WTC11 (cell line): ENCODE measurements around the gene FNDC3B. TPM values are rescaled to one million over a fixed set of nuclear protein-coding genes. Genes with fewer than 3 reads are reported as not detected.

Experiments used
- ATAC-seq: fragments of 200-7000 bp; cut with Tn5 transposase; 2 replicates; pipeline ENCODE4 v1.10.0; 2021; ENCODE audit warnings: mild to moderate bottlenecking, moderate library complexity
- CTCF ChIA-PET: fragments of 300-600 bp; sonication (Branson Sonifier 250); formaldehyde crosslinking; loops from one replicate; lab custom pipeline; 2021; ENCODE audit warnings: antibody characterized with exemption; lab: Charles Lee
- POLR2A ChIA-PET: fragments of 350-600 bp; sonication (Branson Sonifier 250); formaldehyde crosslinking; loops from one replicate; lab custom pipeline; 2021; ENCODE audit warnings: antibody characterized with exemption; lab: Charles Lee
- DNase-seq: peaks from one replicate; pipeline ENCODE4 v3.0.0; 2021; ENCODE audit warnings: low spot score
- H3K27ac Mint-ChIP-seq: 2 replicates; pipeline ENCODE4 v1.8.0; 2021; ENCODE audit warnings: mixed read lengths
- H3K27me3 Mint-ChIP-seq: 2 replicates; pipeline ENCODE4 v1.8.0; 2021; ENCODE audit warnings: low read depth, mild to moderate bottlenecking, moderate library complexity, mixed read lengths
- H3K36me3 Mint-ChIP-seq: 2 replicates; pipeline ENCODE4 v1.8.0; 2021; ENCODE audit warnings: mixed read lengths
- H3K4me1 Mint-ChIP-seq: 2 replicates; pipeline ENCODE4 v1.8.0; 2022; ENCODE audit warnings: mixed read lengths
- H3K4me3 Mint-ChIP-seq: 2 replicates; pipeline ENCODE4 v1.8.0; 2021; ENCODE audit warnings: mild to moderate bottlenecking, moderate library complexity, mixed read lengths
- H3K9me3 Mint-ChIP-seq: 2 replicates; pipeline ENCODE4 v1.8.0; 2021; ENCODE audit warnings: mixed read lengths
- ATF2 ChIP-seq: sonication (generic); formaldehyde crosslinking; IDR thresholded peaks from 2 replicates; pipeline ENCODE4 v1.8.1; 2022; ENCODE audit warnings: low read depth, missing genetic modification reagents, borderline replicate concordance
- CREB1 ChIP-seq: sonication (generic); formaldehyde crosslinking; IDR thresholded peaks from 2 replicates; pipeline ENCODE4 v1.8.0; 2023; ENCODE audit warnings: mild to moderate bottlenecking, missing genetic modification reagents
- FOXP4 ChIP-seq: sonication (generic); formaldehyde crosslinking; IDR thresholded peaks from 2 replicates; pipeline ENCODE4 v1.8.0; 2022; ENCODE audit warnings: mild to moderate bottlenecking, missing genetic modification reagents
- GABPB1 ChIP-seq: sonication (generic); formaldehyde crosslinking; IDR thresholded peaks from 2 replicates; pipeline ENCODE4 v1.8.1; 2023; ENCODE audit warnings: mild to moderate bottlenecking, missing genetic modification reagents
- GTF2I ChIP-seq: fragments of 250-450 bp; sonication (Bioruptor Pico); conservative IDR thresholded peaks from 2 replicates; pipeline ENCODE4 v1.4.0; 2021; ENCODE audit warnings: mild to moderate bottlenecking
- JUN ChIP-seq: sonication (generic); formaldehyde crosslinking; IDR thresholded peaks from 2 replicates; pipeline ENCODE4 v1.8.0; 2023; ENCODE audit warnings: mild to moderate bottlenecking, missing genetic modification reagents
- SMAD3 ChIP-seq: sonication (generic); formaldehyde crosslinking; IDR thresholded peaks from 2 replicates; pipeline ENCODE4 v1.8.0; 2022; ENCODE audit warnings: missing genetic modification reagents, mild to moderate bottlenecking, borderline replicate concordance
- STAT6 ChIP-seq: sonication (generic); formaldehyde crosslinking; conservative IDR thresholded peaks from 2 replicates; pipeline ENCODE4 v1.8.1; 2023; ENCODE audit warnings: mild to moderate bottlenecking, low read depth, missing genetic modification reagents, moderate library complexity
- USF2 ChIP-seq: sonication (generic); formaldehyde crosslinking; IDR thresholded peaks from 2 replicates; pipeline ENCODE4 v1.8.1; 2023; ENCODE audit warnings: mild to moderate bottlenecking, missing genetic modification reagents, moderate library complexity
- ZNF512 ChIP-seq: sonication (generic); formaldehyde crosslinking; IDR thresholded peaks from 2 replicates; pipeline ENCODE4 v1.8.1; 2022; ENCODE audit warnings: missing genetic modification reagents, borderline replicate concordance
- ZSCAN18 ChIP-seq: fragments of 250-450 bp; sonication (Bioruptor Pico); IDR thresholded peaks from 2 replicates; pipeline ENCODE4 v2.1.2; 2022; ENCODE audit warnings: mild to moderate bottlenecking, moderate library complexity
- total RNA-seq: library from RNA; stranded (reverse); gene quantifications from 3 replicates; pipeline ENCODE4 v1.2.3, GENCODE V29; 2021

The FNDC3B gene
- total RNA-seq, 1 experiment from 2014 or later, result 42.8 TPM

GRCh38 chr3:172129850-172130716 lies 90.7 kb downstream of the FNDC3B start:
- ATAC-seq, result no peak
- CTCF ChIA-PET, result interaction anchor here (1.4 kb wide), 1 partner anchor 10 kb away, joined by 4 read pairs; no protein-coding TSS in a partner anchor
- Mint-ChIP-seq H3K4me1 (peaks cover 69% of the 10 kb centered on the region), H3K4me3 (no peak overlapping the region), H3K36me3 (peaks cover 3% of the 10 kb centered on the region; the same call in 1 of the 2 replicates), H3K27me3 (no peaks in the 10 kb centered on the region), H3K27ac (peak overlapping the region; percentile 21; the same call in 1 of the 2 replicates), H3K9me3 (no peaks in the 10 kb centered on the region)
- TF ChIP-seq GABPB1 (CRISPR knock-in tag) (peak; percentile 97), SMAD3 (no peak), ZSCAN18 (no peak)
- POLR2A ChIA-PET, result no interaction called here
- DNase-seq, result no peak

- Mint-ChIP-seq H3K27ac (peak overlapping the region; percentile 21; the same call in 1 of the 2 replicates), H3K4me1 (peaks cover 69% of the 10 kb centered on the region)
- no peak for ATAC-seq
Measured at GRCh38 chr3:172130717-172131050, 91.3 kb downstream of the FNDC3B start.

More at GRCh38 chr3:172130717-172131050, 91.3 kb downstream of the FNDC3B start:
- CTCF ChIA-PET, result no interaction called here
- Mint-ChIP-seq H3K27me3 (no peaks in the 10 kb centered on the region), H3K9me3 (no peaks in the 10 kb centered on the region), H3K4me3 (no peak overlapping the region), H3K36me3 (peaks cover 3% of the 10 kb centered on the region; the same call in 1 of the 2 replicates)
- POLR2A ChIA-PET, result no interaction called here
- DNase-seq, result no peak
- TF ChIP-seq STAT6 (CRISPR knock-in tag), result no peak
- no peak for TF ChIP-seq JUN (CRISPR knock-in tag)
- TF ChIP-seq GTF2I (CRISPR knock-in tag), result no peak
- TF ChIP-seq FOXP4, result no peak
- TF ChIP-seq CREB1 (CRISPR knock-in tag), result no peak
- TF ChIP-seq ZNF512 (CRISPR knock-in tag), result no peak
- TF ChIP-seq ATF2 (CRISPR knock-in tag), result no peak
- TF ChIP-seq USF2 (CRISPR knock-in tag), result no peak
